ENCODE measurements around the gene WDR62.
"Not testable (repeated sequence)": the region's sequence is repeated elsewhere in the genome, so short reads cannot be mapped to it uniquely, and the experiment has no call there.

Gene WDR62

DNA sequence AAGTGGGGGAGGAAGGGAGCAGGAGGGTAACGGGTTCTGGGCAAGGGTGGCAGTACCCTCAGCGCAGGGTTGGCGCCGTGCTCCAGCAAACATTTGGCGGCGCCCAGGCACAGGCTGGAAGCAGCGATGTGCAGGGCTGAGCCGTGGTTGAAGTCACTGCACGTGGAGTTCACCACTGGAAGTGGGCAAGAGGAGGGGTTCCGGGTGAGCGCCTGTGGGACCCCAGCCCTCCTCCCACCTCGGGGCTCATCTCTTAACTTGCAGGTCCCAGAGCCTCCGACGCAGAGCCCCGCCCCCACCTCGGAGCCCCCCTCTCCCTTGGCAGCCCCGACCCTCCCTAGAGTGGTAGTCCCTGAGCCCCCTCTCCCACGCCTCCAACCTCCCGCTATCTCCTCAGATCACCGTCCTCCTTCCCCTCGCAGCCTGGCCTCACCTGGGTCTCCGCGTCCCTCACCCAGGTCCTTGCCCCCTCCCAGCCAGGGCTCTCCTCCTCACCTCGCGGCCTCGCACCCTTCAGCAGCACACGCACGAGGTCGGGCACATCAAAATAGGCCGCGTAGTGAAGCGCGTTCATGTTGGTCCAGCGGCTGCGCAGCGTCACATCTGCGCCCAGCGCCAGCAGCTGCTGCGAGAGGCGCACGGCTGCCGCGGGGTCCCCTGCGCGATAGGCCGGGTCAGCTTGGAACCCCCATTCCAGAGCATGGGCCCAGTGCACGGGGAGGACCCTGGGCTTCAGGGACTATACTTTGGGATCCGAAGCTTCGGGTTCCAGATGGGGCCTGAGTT, 28.4 kb upstream of the WDR62 start:
- in situ Hi-C loops (cut with MboI; ENCODE audit: low sequenced_read_pairs), result no loop called here
- no peaks in the 10 kb centered on the region for H3K4me1 ChIP-seq
- no peaks in the 10 kb centered on the region for H3K9me3 ChIP-seq
- no peaks in the 10 kb centered on the region for H3K27me3 ChIP-seq (ENCODE audit: low read depth)
- H3K36me3 ChIP-seq (replicated peaks), result peaks cover 10% of the 10 kb centered on the region
- no peak overlapping the region for H3K4me3 ChIP-seq
- DNase-seq (ENCODE audit: low spot score in 2 of 2), result no peak

DNA sequence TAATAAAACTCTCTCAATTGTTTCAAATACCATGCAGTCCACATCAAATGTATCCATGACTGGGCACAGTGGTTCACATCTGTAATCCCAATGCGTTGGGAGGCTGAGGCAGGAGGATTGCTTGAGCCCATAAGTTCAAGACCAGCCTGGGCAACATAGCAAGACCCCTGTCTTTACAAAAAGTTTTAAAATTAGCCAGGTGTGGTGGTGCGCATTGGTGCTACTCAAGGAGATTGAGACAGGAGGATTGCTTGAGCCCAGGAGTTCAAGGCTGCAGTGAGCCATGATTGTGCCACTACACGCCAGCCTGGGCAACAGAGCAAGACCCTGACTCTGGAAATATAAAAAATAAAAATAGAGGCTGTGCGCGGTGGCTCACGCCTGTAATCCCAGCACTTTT, 27.0 kb upstream of the WDR62 start:
- peaks cover 7% of the 10 kb centered on the region for H3K36me3 ChIP-seq (replicated peaks)
- no peaks in the 10 kb centered on the region for H3K27me3 ChIP-seq (ENCODE audit: low read depth)
- DNase-seq (ENCODE audit: low spot score in 2 of 2), result no peak
- in situ Hi-C loops (cut with MboI; ENCODE audit: low sequenced_read_pairs), result no loop called here
- H3K4me3 ChIP-seq, result no peak overlapping the region
- no peaks in the 10 kb centered on the region for H3K4me1 ChIP-seq
- no peaks in the 10 kb centered on the region for H3K9me3 ChIP-seq

DNA sequence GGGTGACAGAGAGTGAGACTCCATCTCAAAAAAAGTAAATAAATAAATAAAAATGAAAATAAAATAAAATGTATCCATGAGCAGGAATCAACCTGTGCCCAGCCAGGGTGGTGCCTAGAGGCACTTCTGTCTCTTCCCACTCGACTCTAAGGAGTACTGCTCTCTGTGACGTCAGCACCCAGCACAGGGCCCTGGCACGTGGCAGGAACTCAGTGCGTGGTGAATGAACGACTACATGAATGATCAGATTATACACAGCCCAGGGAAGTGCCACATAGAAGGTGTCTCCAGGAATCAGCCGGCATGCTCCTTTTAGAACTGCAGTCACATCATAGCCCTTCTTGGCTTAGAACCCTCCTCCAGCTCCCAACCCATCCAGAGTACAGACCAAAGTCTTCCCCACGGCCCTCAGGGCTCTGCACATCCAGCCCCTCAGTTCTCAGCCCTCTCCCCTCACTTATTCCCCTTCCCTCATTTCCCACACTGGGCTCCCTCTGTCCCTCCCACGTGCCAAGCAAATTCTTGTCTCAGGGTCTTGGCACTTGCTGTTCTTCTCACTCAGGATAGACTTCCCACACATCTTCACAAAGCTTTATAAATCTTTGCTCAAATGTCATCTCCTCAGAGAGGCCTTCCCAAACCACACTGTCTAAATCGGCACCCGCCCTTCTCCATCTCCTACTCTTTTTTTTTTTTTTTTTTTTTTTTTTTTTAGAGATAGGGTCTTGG, 26.2 kb upstream of the WDR62 start:
- H3K4me1 ChIP-seq, result no peaks in the 10 kb centered on the region
- no peaks in the 10 kb centered on the region for H3K27me3 ChIP-seq (ENCODE audit: low read depth)
- in situ Hi-C loops (cut with MboI; ENCODE audit: low sequenced_read_pairs), result no loop called here
- no peak for DNase-seq (ENCODE audit: low spot score in 2 of 2)
- H3K36me3 ChIP-seq (replicated peaks), result peaks cover 3% of the 10 kb centered on the region
- H3K9me3 ChIP-seq, result no peaks in the 10 kb centered on the region
- H3K4me3 ChIP-seq, result no peak overlapping the region

DNA sequence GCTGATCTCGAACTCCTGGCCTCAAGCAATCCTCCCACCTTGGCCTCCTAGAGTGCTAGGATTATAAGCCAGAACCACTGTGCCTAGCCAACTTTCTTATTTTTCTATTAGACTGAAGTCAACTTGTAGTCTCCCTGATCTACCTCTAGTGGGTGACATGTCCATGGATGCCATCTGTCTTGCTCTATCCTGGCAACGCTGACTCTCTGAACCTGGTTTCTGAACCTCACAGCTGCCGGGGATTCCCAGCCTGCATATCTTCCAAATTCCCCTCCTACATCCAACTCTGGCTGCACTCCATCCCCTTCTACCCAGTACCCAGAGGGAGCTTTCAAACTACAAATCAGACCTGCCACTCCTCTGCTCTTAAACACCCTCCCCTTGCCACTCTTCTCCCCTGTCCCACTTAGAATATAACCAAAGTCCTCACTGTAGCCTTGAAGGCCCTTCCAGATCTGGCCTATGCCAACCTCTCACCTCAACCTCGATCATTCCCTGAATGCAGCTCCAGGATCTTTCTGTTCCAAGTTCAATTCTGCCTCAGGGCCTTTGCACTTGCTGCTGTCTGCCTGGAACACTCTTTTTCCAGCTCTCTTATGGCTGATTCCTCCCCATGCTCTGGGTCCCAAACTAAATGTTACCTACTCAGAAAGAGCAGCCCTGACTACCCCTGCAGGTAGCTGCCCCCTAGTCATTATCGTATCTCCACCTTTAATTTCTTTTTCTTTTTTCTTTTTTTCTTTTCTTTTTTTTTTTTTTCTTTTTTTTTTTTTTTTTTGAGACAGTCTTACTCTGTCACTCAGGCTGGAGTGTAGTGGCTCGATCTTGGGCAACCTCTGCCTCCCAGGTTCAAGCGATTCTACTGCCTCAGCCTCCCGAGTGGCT, 24.2 kb upstream of the WDR62 start:
- H3K36me3 ChIP-seq (replicated peaks), result no peaks in the 10 kb centered on the region; the same call in none of the 2 replicates
- in situ Hi-C loops (cut with MboI; ENCODE audit: low sequenced_read_pairs), result no loop called here
- H3K9me3 ChIP-seq, result no peaks in the 10 kb centered on the region
- DNase-seq (ENCODE audit: low spot score in 2 of 2), result no peak
- H3K27me3 ChIP-seq (ENCODE audit: low read depth), result no peaks in the 10 kb centered on the region
- no peak overlapping the region for H3K4me3 ChIP-seq
- no peaks in the 10 kb centered on the region for H3K4me1 ChIP-seq

DNA sequence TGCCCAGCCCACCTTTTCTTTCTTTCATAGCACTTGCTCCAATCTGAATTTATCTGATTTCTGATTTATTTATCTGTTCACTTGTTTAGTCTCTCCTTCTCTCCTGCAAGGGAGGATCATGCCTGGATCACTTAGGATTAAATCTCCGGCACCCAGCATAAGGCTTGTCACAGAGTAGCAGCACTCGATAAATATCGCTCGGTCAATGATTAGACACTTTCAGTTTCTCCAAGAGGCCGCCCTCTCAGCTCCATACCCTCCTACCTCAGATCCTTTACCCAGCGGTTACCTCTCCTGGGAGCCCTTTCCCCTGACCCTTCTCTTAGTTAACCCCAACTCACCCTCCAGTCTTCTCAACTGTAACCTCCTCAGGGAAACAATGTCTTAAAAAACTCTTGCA, 23.4 kb upstream of the WDR62 start:
- in situ Hi-C loops (cut with MboI; ENCODE audit: low sequenced_read_pairs), result no loop called here
- DNase-seq (ENCODE audit: low spot score in 2 of 2), result no peak
- Histone ChIP-seq H3K4me3 (no peak overlapping the region), H3K36me3 (replicated peaks) (no peaks in the 10 kb centered on the region; the same call in 1 of the 2 replicates), H3K4me1 (no peaks in the 10 kb centered on the region), H3K9me3 (no peaks in the 10 kb centered on the region), H3K27me3 (ENCODE audit: low read depth) (no peaks in the 10 kb centered on the region)

DNA sequence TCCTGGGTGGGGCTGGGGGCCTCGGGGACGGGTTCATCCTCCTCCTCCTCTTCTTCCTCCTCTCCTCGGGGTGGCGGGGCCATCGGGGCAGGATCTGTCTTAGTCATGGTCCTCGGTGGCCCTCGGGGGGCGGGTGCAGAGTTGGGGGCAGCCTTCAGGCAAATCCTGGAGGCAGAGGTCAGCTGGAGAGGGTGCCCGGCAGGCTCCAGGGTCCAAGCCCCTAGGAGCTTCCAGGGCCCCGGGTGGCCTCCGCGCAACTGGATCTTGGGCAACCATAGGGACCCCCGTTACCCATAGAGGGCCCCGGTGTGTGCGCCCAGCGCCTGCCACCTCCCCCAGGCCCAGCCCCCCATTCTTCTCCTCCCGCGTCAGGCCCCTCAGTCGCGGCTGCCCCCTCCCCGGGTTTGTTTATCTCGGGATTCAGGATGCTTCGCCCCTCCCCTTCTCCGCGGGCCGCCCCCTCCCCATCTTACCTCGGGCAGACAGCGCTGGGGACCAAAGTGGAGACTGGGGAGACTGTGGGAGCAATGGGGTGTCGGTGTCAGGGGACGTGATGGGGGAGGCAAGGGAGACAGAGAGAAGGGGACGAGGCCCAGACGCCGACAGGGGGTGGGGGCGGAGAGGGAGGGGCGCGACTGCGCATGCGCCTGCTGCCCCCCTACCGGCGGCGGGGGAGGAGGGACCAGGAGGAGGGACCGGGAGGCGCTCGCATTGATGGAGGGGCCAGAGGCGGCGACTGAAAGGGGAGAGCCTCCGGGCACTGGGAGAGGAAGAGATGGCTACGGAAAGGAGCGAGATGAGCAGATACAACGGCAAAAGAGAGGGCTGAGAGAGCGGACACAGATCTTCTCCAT, 22.2 kb upstream of the WDR62 start, which contains the start of gene CLIP3:
Gene CLIP3, minus strand, starts transcription at position 623 of the 854 bp plus-strand sequence. Its CDS starts 516 bp downstream, at position 107.
- Histone ChIP-seq H3K36me3 (replicated peaks) (no peaks in the 10 kb centered on the region; the same call in 1 of the 2 replicates), H3K27me3 (ENCODE audit: low read depth) (no peaks in the 10 kb centered on the region), H3K9me3 (no peaks in the 10 kb centered on the region), H3K4me3 (no peak within 1 kb of the TSS), H3K4me1 (no peaks in the 10 kb centered on the region)
- in situ Hi-C loops (cut with MboI; ENCODE audit: low sequenced_read_pairs), result no loop called here
- no peak for DNase-seq (ENCODE audit: low spot score in 2 of 2)

DNA sequence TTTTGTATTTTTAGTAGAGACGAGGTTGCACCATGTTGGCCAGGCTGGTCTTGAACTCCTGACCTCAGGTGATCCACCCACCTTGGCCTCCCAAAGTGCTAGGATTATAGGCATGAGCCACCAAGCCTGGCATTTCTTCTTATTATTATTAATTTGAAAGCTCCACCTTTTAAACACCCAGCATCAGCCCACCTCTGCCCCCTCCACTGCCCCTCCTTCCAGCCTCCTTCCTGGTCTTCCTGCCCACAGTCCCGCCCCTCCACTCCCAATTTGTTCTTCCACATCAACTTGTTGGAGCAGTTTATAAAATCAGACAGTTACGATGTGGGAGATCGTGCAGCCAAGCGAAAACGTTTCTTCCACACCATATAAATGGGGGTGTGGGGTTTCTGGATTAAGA, 14.2 kb upstream of the WDR62 start:
- in situ Hi-C loops (cut with MboI; ENCODE audit: low sequenced_read_pairs), result no loop called here
- Histone ChIP-seq H3K36me3 (replicated peaks) (no peaks in the 10 kb centered on the region; the same call in 1 of the 2 replicates), H3K4me1 (peaks cover 9% of the 10 kb centered on the region), H3K4me3 (no peak overlapping the region), H3K9me3 (no peaks in the 10 kb centered on the region), H3K27me3 (ENCODE audit: low read depth) (no peaks in the 10 kb centered on the region)
- no peak for DNase-seq (ENCODE audit: low spot score in 2 of 2)

DNA sequence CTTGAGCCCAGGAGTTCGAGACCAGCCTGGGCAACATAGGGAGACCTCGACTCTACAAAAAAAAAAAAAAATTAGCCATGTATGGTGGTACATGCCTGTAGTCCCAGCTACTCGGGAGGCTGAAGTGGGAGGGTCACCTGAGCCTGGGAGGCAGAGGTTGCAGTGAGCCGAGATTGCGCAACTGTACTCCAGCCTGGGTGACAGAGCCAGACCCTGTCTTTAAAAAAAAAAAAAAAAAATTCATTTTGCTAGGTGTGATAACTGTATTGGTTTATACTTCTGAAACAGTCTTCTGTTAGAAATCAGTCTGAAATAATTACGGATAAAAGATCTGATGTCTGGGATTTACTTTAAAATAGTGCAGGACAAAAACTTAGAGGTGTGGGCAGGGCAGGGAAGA, 13.6 kb upstream of the WDR62 start:
- H3K4me1 ChIP-seq; H3K27me3 ChIP-seq (ENCODE audit: low read depth); H3K9me3 ChIP-seq; DNase-seq (ENCODE audit: low spot score in 2 of 2); H3K36me3 ChIP-seq (replicated peaks); H3K4me3 ChIP-seq; in situ Hi-C loops (cut with MboI; ENCODE audit: low sequenced_read_pairs): not testable (repeated sequence)

DNA sequence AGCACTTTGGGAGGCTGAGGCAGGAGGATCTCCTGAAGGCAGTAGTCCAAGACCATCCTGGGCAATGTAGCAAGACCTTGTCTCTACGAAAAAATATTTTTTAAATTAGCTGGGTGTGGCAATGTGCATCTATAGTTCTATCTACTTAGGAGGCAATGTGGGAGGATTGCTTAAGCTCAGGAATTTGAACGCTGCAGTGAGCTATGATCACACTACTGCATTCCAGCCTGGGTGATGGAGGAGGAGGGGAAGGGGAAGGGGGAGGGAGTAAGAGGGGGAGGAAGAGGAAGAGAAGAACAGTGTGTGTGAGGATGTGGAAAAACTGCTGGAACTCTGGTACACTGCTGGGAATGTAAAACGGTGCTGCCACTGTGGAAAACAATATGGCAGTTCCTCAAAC, 12.9 kb upstream of the WDR62 start:
- H3K36me3 ChIP-seq (replicated peaks), result no peaks in the 10 kb centered on the region; the same call in 1 of the 2 replicates
- H3K4me3 ChIP-seq, result no peak overlapping the region
- DNase-seq (ENCODE audit: low spot score in 2 of 2), result peak in 1 of 2 experiments; percentile 36
- peaks cover 9% of the 10 kb centered on the region for H3K4me1 ChIP-seq
- in situ Hi-C loops (cut with MboI; ENCODE audit: low sequenced_read_pairs), result no loop called here
- no peaks in the 10 kb centered on the region for H3K9me3 ChIP-seq
- no peaks in the 10 kb centered on the region for H3K27me3 ChIP-seq (ENCODE audit: low read depth)

DNA sequence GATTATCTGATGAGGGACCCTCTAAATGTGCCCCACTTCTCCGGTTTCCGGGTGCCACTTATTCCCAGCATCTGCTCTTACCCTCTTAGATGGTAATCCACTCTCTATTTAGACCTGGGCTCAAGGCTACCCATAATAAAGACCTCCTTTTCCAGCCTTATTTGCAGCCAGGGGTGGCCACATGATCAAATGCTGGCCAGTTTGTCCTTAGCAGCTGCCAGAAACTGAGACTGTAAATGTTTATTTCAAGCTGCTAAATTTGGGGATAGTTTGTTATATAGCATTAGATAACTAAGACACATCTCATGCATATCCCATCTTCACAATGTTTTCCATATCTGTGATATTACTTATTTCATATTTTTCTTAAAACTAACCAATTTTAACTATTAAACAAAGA, 10.7 kb upstream of the WDR62 start:
- Histone ChIP-seq H3K4me1 (peaks cover 9% of the 10 kb centered on the region), H3K36me3 (replicated peaks) (no peaks in the 10 kb centered on the region; the same call in 1 of the 2 replicates), H3K9me3 (no peaks in the 10 kb centered on the region), H3K27me3 (ENCODE audit: low read depth) (no peaks in the 10 kb centered on the region), H3K4me3 (no peak overlapping the region)
- no peak for DNase-seq (ENCODE audit: low spot score in 2 of 2)
- in situ Hi-C loops (cut with MboI; ENCODE audit: low sequenced_read_pairs), result no loop called here

DNA sequence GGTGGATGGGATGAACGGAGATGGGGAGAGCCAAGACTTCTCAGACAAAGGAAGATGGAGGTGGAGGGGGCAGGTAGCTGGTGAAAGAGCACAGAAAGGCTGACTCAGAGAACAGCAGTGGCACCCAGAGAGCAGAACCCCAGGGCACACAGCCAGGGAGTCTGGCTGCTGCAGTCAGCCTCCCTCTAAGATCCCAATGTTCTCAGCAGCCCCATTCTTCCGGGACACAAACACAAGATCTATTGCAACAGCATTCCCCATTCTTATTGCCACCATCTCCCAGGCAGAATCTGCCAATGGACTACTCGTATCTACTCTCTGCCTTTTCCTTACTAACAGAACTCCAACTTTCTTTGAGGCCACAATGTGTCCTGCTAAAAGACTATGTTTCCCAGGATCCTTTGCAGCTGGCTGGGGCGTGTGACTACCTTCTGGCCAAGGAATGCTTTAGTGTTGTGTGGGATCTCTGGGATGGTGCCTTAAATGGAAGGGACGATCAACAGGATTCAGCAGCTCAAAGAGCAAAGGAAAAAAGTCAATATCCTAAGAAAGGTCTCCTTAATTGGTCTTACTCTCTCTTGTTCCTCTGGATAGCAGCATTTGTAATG, 8.2 kb upstream of the WDR62 start:
- DNase-seq (ENCODE audit: low spot score in 2 of 2), result no peak
- in situ Hi-C loops (cut with MboI; ENCODE audit: low sequenced_read_pairs), result no loop called here
- Histone ChIP-seq H3K27me3 (ENCODE audit: low read depth) (no peaks in the 10 kb centered on the region), H3K36me3 (replicated peaks) (no peaks in the 10 kb centered on the region; the same call in 1 of the 2 replicates), H3K4me3 (no peak overlapping the region), H3K9me3 (no peaks in the 10 kb centered on the region), H3K4me1 (peaks cover 5% of the 10 kb centered on the region)

DNA sequence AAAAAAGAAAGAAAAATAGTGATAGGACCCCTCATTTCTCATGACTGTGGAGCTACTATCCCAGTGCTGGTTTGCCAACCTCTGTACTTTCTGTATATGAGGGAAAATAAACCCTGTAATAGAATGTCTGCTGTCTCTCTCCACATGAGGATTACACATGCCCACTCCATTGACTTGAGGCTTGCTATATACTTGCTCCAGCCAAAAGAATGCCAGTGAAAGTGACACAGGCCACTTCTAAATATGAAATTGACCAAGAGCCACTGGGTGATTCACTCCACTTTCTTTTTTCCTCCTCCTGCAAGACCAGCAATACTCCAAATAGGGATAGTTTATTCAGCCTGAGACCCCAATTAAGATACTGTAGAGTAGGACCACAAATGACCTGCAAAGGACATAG, 6.9 kb upstream of the WDR62 start:
- no peaks in the 10 kb centered on the region for H3K9me3 ChIP-seq
- in situ Hi-C loops (cut with MboI; ENCODE audit: low sequenced_read_pairs), result no loop called here
- H3K36me3 ChIP-seq (replicated peaks), result no peaks in the 10 kb centered on the region; the same call in none of the 2 replicates
- H3K27me3 ChIP-seq (ENCODE audit: low read depth), result no peaks in the 10 kb centered on the region
- no peak for DNase-seq (ENCODE audit: low spot score in 2 of 2)
- H3K4me3 ChIP-seq, result no peak overlapping the region
- no peaks in the 10 kb centered on the region for H3K4me1 ChIP-seq

All from HAP-1 (cell line).